GM03348 (cell line): ENCODE results near the gene BPIFB3.

ENCODE experiments used
- DNase-seq: peaks from one replicate; pipeline ENCODE4 v3.0.0; 2012; ENCODE audit warnings: low spot score

BPIFB3 gene

GRCh38 chr20:33016581-33017109 lies 37.1 kb upstream of the BPIFB3 start:
- DNase-seq = no peak

- DNase-seq = no peak
These were observed 36.2 kb upstream of the BPIFB3 start for GRCh38 chr20:33017542-33017941.

GRCh38 chr20:33018169-33018931 lies 35.4 kb upstream of the BPIFB3 start:
- DNase-seq = no peak

GRCh38 chr20:33019465-33020277 lies 34.0 kb upstream of the BPIFB3 start:
- no peak for DNase-seq

GRCh38 chr20:33020278-33021161 lies 33.2 kb upstream of the BPIFB3 start:
- DNase-seq = no peak

- DNase-seq = no peak
These were observed 31.8 kb upstream of the BPIFB3 start for GRCh38 chr20:33021879-33022278.

GRCh38 chr20:33022289-33022688 lies 31.4 kb upstream of the BPIFB3 start:
- no peak for DNase-seq

GRCh38 chr20:33022694-33023438 lies 30.8 kb upstream of the BPIFB3 start:
- DNase-seq = no peak

GRCh38 chr20:33023439-33024242 lies 30.1 kb upstream of the BPIFB3 start:
- no peak for DNase-seq

GRCh38 chr20:33024243-33024560 lies 29.5 kb upstream of the BPIFB3 start:
- DNase-seq = no peak

- no peak for DNase-seq
These were observed 28.9 kb upstream of the BPIFB3 start for GRCh38 chr20:33024609-33025317.

GRCh38 chr20:33025318-33025876 lies 28.3 kb upstream of the BPIFB3 start:
- no peak for DNase-seq

- no peak for DNase-seq
These were observed 27.5 kb upstream of the BPIFB3 start for GRCh38 chr20:33026072-33026778.

- DNase-seq = no peak
These were observed 26.6 kb upstream of the BPIFB3 start for GRCh38 chr20:33026779-33027759.

GRCh38 chr20:33027769-33028751 lies 25.6 kb upstream of the BPIFB3 start:
- DNase-seq = no peak

- DNase-seq = no peak
These were observed 24.8 kb upstream of the BPIFB3 start for GRCh38 chr20:33028875-33029274.

GRCh38 chr20:33030076-33030475 lies 23.6 kb upstream of the BPIFB3 start:
- no peak for DNase-seq
